Activated T-cell treated with anti-CD3 and anti-CD28 coated beads for 1 hour (primary cell): ENCODE data around the gene FLVCR2.

Source experiments
- DNase-seq: peaks from one replicate; pipeline ENCODE4 v3.0.0-alpha.2; 2020; ENCODE audit warnings: low read depth

FLVCR2 gene

DNA sequence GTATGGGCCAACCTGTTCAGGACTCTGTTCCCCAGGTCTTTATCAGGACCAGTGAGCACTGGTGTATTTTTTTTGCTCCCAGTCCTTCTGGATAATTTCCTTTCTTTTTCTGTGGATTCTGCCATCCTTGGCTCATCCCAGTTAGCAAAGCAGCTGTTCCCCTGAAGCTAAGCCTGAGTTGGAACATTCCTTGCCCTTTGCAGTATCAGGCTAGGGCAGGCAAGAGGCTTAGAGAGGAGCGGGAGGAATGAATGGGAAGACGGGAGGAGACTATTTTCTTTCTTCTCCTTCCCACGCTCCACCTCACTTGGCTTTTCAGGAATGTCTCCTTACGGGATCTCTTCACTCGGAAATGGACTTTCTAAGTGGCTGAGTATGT lies 53.0 kb downstream of the FLVCR2 start:
- DNase-seq: no peak

GRCh38 chr14:75634848-75635247 lies 56.4 kb downstream of the FLVCR2 start:
- DNase-seq: no peak

DNA sequence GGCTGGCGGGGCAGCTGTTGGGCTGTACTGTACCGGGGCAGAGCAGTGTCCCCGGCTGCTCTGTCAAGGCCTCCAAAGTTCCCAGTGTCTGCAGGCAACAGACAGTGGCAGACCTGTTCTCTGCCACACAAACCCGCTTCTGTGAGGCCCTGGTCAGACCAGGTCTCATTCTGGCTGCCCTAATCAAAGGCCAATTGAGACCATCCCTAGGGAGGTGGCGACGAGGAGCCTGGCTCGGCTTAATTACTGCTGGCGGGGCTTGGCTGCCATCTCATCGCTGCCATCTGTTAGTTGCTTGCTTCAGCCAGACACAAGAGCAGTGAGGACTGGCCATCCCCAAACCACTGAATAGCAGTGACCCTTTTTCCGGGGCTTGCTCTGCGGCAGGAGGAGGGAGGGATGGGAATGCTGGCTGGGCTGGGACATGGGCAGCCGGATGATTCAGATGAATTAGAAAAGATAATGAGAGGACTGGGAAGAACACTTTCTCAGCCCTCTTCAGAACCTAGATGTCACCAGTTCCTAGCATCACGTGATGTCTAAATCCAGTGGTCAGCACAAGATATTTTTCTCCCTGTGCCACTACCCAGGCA lies 57.8 kb downstream of the FLVCR2 start:
- no peak for DNase-seq

DNA sequence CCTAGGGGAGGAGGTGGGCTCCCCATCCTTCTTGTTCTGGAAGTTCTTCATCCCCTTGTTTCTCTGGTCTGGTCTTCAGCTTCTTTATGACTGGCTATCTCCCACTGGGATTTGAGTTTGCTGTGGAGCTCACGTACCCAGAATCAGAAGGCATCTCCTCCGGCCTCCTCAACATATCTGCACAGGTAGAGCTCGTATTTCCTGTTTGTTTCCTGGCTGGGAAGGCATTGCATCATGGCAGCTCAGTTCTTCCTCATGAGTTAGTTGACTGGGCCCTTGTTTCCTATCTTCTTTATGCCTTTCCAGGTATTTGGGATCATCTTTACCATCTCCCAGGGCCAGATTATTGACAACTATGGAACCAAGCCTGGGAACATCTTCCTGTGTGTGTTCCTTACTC lies 62.5 kb downstream of the FLVCR2 start:
- DNase-seq: no peak

DNA sequence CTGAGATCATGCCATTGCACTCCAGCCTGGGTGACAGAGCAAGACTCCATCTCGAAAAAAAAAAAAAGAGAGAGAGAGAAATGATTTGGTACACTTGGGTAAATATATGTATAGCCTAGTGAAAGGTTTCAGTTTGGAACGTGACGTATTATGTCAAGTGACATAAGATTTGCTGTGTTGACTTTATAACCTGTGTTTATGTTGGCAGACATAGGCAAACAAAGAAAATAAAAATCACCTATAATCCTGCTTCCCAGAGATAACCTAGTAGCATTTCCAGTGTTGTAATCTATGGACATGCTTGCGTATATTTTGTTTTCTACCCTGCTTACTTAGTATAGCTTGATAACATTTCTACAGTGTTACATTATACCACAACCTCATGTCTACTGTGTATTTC lies 65.6 kb downstream of the FLVCR2 start:
- DNase-seq: no peak

DNA sequence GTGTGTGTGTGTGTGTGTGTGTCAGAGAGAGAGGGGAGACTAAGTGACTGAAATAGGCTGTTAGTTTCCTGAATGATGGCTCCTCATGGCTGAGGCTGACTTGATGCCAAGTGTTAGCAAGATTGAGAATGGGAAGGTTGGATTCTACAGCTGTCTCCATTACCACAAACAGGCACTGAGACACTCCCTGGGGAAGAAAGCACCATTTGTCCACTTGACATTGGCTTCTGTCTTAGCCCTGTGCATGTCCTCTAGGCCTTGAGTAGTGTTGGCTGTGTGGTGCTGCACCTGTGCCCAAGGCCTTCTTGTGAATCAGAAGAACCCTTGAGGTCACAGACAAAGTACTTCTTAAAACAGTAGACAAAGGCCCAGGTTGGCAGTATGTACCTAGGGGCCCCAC lies 66.6 kb downstream of the FLVCR2 start:
- DNase-seq: no peak

DNA sequence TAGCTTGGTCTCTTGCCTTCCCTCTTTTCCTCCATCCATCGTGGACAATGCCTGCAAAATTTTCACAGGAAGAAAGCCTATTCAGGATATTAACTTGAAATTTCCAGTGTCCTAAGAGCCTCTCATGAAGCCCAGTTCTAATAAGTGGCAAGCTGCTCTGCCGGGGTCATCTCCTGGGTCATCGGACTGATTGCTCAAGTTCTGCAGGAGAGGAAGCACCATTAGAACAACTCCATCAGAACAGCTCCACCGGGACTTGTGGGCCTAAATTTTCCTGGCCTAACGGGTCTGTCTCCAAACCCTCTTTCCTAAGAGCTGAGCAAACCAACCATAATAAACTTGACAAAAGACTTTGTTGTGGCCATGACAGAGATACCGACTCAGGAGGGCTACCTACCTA lies 68.3 kb downstream of the FLVCR2 start:
- DNase-seq: no peak

- DNase-seq: no peak
These were observed 69.2 kb downstream of the FLVCR2 start for GRCh38 chr14:75647640-75648039.

DNA sequence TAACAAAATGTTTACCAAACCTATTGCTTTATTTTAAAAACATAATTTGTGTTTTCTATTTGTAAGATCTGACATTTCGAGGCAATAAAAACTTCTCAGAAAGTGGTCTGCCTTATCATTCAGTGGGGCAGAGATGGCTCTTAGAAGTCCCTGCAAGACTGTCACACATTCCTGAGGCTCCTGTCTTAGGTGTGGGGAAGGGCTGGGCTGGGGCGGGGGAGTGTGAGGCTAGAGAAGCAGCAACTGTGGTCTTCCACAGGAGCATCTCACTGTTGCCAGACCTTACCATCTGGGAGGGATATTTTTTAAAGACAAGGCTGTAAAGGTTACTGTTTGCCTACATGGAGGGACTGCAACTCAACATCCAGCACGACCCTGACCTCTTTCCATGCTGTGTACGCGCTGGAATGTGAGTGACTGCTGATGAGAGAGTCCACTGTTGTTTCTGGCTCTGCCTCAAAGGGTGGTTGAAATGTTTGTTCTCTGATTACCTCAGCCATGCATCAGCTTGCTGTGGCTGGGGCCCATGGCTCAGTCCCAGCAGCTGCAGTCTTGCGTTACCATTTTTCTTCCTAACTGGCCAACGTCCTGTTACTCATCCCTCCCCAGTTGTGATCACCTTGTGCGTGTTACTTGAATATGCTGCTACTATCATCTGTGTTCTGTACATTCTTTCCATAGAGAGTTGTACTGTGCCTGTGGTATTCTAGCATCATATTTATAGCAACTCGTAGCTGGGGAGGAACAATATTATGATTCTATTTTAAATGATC lies 69.8 kb downstream of the FLVCR2 start:
- DNase-seq: no peak

DNA sequence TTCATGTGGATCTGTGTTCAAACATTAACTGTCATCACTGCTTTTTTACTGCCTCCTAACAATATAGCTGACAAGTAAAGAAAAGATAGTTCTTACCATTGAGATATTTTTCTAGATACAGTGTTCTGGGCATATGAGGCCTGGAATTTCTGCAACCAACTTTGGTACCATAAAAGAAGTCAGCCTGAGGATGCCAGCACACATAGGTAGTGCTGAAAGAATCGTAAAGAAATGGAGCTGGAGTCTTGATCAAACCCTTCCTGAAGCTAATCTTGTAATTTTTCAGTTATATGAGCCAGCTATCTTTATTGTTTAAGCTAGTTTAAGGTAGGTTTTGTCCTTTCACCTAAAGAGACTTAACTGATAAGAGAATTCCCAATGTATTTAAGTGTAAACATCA lies 70.9 kb downstream of the FLVCR2 start:
- no peak for DNase-seq

- DNase-seq: no peak
These were observed 71.4 kb downstream of the FLVCR2 start for GRCh38 chr14:75649773-75650172.

DNA sequence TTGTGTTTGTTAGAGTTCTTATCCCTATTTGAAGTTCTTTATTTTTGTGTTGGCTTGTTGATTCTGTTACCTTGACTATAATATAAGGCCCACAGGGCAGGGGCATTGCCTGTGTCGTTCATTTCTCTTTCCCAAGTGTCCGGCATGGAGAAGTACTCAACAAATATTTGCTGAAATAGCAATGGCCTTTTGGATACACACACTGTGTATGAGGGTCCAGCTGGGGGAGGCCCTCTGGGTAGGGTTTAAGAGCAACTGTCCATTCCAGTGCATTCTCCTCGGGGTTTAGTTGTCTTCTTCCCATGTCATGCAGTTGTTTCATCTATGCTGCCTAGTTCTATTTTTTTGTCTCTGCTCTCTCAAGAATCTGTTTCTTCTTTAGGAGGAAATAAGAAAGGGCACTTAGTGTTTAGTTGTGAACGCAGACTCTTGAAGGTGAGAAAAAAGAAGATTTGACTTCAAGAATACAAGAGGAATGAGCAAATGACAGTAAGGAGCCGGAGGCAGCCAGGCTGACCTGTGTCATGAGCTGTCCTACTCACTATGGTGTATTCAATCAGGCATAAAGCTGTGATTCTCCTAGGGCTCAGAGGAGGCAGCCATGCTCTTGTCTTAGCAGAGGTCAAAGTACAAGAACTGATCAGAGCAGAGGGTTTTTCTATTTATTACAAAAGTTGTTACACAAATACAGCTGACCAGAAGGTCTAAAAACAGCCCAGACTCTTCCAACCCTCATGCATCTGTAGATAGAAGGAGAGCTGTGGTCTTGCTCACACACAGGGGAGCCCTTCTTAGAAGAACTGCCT lies 72.0 kb downstream of the FLVCR2 start:
- DNase-seq: no peak

DNA sequence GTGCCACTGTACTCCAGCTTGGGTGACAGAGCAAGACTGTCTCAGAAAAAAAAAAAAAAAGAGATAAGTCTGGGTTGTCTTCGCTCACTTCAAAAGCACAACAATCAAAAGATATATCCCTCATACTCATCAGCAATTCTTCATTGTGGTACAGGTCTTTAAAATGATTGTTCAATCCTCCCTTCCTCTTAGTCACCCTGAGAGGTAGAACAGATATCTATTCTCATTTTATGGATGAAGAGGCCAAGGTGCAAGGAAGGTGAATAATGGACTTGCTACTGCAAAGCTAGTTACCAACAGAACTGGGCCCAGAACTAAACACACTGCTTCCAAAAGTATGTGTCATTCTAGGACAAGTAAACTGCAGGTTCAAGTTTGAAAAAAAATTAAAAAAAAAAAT lies 75.1 kb downstream of the FLVCR2 start:
- DNase-seq: no peak

- DNase-seq: peak; percentile 80
These were observed 75.8 kb downstream of the FLVCR2 start for GRCh38 chr14:75654127-75654732.

DNA sequence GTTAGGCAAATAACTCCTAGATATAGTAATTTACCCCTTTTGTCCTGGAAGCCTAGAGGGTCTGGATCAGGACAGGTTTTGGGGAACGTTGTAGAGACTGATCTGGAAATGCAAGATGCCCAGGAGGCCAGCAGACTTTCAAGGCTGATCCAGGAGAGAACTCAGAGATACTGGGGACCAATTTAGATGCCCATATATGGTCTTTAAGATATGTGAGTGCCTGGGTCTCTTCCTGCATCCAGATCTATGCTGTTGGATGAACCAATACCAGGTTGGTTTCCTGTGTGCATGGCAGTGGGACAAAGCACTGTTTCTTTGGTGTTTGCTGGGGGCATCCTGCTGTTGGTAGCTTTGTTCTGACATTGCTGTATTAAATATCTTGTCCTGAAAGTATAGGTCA lies 76.8 kb downstream of the FLVCR2 start:
- no peak for DNase-seq

- no peak for DNase-seq
These were observed 78.9 kb downstream of the FLVCR2 start for GRCh38 chr14:75657331-75657730.

DNA sequence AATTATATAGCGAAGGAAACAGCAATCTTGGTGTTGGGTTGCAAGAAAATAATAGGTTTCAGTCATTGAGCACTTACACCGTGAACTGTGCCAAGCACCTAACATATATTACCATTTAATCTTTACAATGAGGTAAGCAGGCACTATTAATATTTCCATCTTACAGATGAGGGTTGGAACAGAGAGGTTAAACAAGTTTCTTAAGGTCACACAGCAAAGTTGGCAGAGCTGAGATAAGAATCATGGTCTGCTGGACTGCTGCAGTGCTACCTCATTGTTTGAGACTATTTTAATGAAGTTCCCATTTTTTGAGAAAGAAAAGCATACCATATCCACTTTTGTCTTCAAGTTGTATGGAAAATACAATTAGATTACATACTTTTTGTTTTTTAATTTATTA lies 80.5 kb downstream of the FLVCR2 start:
- no peak for DNase-seq

DNA sequence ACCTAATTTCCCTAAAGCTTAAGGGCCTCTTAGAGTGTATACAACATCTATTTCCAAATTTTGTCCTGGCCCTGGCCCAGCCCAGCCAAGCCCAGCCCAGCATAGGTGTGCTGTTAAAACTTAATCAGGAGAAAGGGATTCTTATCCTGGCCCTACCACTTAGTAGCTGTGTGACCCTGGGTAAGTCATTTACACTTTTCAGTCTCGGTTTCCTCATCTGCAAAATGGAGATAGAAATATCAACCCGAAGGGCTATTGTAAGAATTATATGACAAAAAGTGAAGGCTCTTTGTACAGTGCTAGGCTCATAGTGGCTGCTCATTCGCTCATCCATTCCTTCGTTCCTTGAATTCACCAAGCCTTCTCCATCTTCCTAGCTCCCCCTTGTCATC lies 81.8 kb downstream of the FLVCR2 start:
- no peak for DNase-seq

DNA sequence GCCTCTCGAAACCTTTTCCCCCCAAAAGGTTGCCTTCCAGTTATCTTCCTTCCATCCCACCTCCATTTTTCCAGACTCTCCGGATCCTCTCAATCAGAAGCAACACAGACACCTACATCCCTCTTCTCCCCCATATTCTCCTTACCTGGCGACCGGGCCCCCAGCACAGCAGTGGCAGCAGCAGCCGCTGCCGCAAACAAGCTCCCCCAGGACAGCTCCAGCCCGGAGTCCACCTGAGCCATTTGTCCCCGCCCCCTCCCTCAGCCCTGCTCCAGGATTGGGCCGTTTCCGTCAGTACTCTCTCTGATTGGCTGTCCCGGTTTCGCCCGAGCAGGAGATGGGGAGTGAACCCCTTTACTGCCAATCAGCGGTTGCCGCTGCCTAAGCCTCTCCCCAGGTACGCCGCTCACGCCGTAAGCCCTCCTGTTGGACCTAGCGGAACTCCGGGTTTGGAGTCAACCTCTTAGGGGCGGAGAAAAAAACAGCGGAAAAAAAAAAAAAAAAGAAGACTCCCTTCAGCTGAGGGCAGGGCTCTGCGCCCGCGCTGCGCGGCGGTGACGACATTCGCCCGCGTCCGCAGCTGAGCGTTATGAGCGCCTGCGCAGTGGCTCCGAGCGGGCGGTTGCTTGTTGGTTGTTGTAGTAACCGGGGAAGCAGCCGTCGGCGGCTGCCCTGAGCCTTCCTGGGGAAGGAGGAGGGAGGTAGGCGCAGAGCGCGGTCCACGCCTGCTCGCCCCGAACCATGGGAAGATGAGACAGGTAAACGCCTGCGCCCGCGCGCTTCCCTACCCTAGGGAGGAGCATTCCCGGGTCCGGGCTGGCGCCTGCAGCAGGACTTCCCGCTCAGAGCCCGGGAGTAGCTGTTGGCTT lies 82.4 kb downstream of the FLVCR2 start, which contains the start of the genes ERG28 and TTLL5:
TSS of gene ERG28 (minus strand) at position 247 of the 869 bp plus-strand sequence. CDS start 3,374 bp downstream, outside the sequence.
TSS of gene TTLL5 (plus strand) at position 617 of the 869 bp plus-strand sequence. CDS start 1,904 bp downstream, outside the sequence.
- DNase-seq: peak; percentile 92

DNA sequence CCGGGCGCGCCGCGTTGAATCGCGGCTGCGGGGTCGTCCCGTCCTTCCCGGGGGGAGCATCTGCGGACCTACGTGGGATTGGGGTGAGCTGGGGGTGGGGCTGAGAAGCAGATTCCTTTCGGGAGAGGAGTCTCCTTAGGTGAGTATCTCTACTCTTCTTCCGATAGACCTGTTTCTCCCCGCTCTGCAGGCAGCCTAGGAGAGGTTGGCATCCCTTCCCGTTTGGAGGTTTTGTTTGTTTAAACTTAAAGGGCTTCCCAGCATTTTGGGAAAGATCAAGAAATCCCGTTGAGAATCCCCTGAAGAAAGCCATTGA lies 83.0 kb downstream of the FLVCR2 start:
- no peak for DNase-seq

DNA sequence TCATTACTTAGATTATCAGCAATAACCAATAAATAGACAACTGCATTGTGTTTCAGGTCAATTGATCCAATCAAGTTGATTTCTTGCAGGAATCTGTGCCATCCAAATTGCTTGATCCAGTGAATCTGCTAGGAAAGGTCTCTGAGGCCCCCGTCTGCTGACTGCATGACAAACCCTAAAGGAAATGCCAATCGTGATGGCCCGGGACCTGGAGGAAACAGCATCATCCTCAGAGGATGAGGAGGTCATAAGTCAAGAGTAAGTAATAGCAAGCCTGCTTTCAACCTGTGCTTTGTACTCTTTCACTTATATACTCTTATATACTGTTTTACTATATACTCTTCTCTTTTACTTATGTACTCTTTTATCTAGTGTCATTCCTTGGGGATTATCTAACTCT lies 84.5 kb downstream of the FLVCR2 start:
- DNase-seq: no peak
